MM.1S (cell line): ENCODE results near the gene CNTNAP2.

Experiments
- DNase-seq: peaks from one replicate; pipeline ENCODE4 v3.0.0-alpha.2; 2015
- H2AFZ ChIP-seq: fragments of 300-600 bp; sonication (generic); 2 replicates; pipeline ENCODE4 v1.6.0; 2016; ENCODE audit warnings: antibody characterized with exemption, low read length
- H3F3A ChIP-seq: fragments of 300-600 bp; sonication (generic); 2 replicates; pipeline ENCODE4 v1.6.1; 2016; ENCODE audit warnings: mild to moderate bottlenecking, antibody characterized with exemption, low read length, moderate library complexity, mixed read lengths; ENCODE audit not compliant: insufficient read depth
- H3K27ac ChIP-seq: fragments of 300-600 bp; sonication (generic); 2 replicates; pipeline ENCODE4 v1.5.1; 2016; ENCODE audit warnings: mild to moderate bottlenecking, low read length
- H3K27me3 ChIP-seq: fragments of 300-600 bp; sonication (generic); replicated peaks from 2 replicates; pipeline ENCODE4 v1.6.0; 2016; ENCODE audit warnings: low read length; ENCODE audit not compliant: insufficient read depth
- H3K36me3 ChIP-seq: fragments of 300-600 bp; sonication (generic); replicated peaks from 2 replicates; pipeline ENCODE4 v1.6.1; 2016; ENCODE audit warnings: mild to moderate bottlenecking, low read length, mixed read lengths; ENCODE audit not compliant: insufficient read depth
- H3K4me1 ChIP-seq: fragments of 300-600 bp; sonication (generic); 2 replicates; pipeline ENCODE4 v1.6.1; 2016; ENCODE audit warnings: low read length, mixed read lengths
- H3K4me2 ChIP-seq: fragments of 300-600 bp; sonication (generic); 2 replicates; pipeline ENCODE4 v1.6.0; 2016; ENCODE audit warnings: low read depth, low read length
- H3K4me3 ChIP-seq: fragments of 300-600 bp; sonication (generic); 2 replicates; pipeline ENCODE4 v1.5.1; 2016; ENCODE audit warnings: low read length, mixed read lengths
- H3K79me2 ChIP-seq: fragments of 300-600 bp; sonication (generic); 2 replicates; pipeline ENCODE4 v1.6.1; 2016; ENCODE audit warnings: mixed run types, low read length, mixed read lengths
- H3K9ac ChIP-seq: fragments of 300-600 bp; sonication (generic); 2 replicates; pipeline ENCODE4 v1.6.1; 2016; ENCODE audit warnings: low read length, mixed read lengths
- H3K9me2 ChIP-seq: fragments of 300-600 bp; sonication (generic); replicated peaks from 2 replicates; pipeline ENCODE4 v1.6.1; 2016; ENCODE audit warnings: mild to moderate bottlenecking, low read length, mixed read lengths; ENCODE audit not compliant: insufficient read depth
- H3K9me3 ChIP-seq: fragments of 300-600 bp; sonication (generic); replicated peaks from 2 replicates; pipeline ENCODE4 v1.6.1; 2016; ENCODE audit warnings: mild to moderate bottlenecking, low read length, mixed read lengths; ENCODE audit not compliant: insufficient read depth
- H4K20me1 ChIP-seq: fragments of 300-600 bp; sonication (generic); 2 replicates; pipeline ENCODE4 v1.6.1; 2016; ENCODE audit warnings: mild to moderate bottlenecking, low read length, moderate library complexity, mixed read lengths; ENCODE audit not compliant: insufficient read depth
- CTCF ChIP-seq: fragments of 300-600 bp; sonication (generic); IDR thresholded peaks from 2 replicates; pipeline ENCODE4 v1.5.1; 2016; ENCODE audit warnings: antibody characterized with exemption, low read length, mixed read lengths
- EZH2 ChIP-seq: fragments of 300-600 bp; sonication (generic); optimal IDR thresholded peaks from 2 replicates; pipeline ENCODE3; 2017; ENCODE audit warnings: low read depth, mild to moderate bottlenecking, antibody characterized with exemption, low read length, mixed read lengths
- EZH2phosphoT487 ChIP-seq: fragments of 300-600 bp; sonication (generic); IDR thresholded peaks from 2 replicates; pipeline ENCODE4 v1.6.1; 2018; ENCODE audit warnings: antibody characterized with exemption, low read length

CNTNAP2 gene

GRCh38 chr7:148028165-148028564 is 1911.6 kb downstream of the CNTNAP2 start:
- H3K4me2 ChIP-seq, result no peak overlapping the region
- no peak overlapping the region for H3K4me3 ChIP-seq
- H3K4me1 ChIP-seq, result no peaks in the 10 kb centered on the region
- no peak overlapping the region for H3K9ac ChIP-seq
- H3K36me3 ChIP-seq, result no peaks in the 10 kb centered on the region
- H2AFZ ChIP-seq, result no peak overlapping the region
- no peaks in the 10 kb centered on the region for H4K20me1 ChIP-seq
- H3K27ac ChIP-seq, result no peak overlapping the region
- DNase-seq, result no peak
- H3K27me3 ChIP-seq, result no peaks in the 10 kb centered on the region
- TF ChIP-seq EZH2phosphoT487 (no peak), CTCF (no peak), EZH2 (no peak)
- no peaks in the 10 kb centered on the region for H3K9me3 ChIP-seq
- H3K79me2 ChIP-seq, result no peaks in the 10 kb centered on the region
- no peaks in the 10 kb centered on the region for H3F3A ChIP-seq
- no peaks in the 10 kb centered on the region for H3K9me2 ChIP-seq

- no peak for TF ChIP-seq EZH2
- TF ChIP-seq EZH2phosphoT487, result no peak
- TF ChIP-seq CTCF, result no peak
- Histone ChIP-seq H2AFZ (no peak overlapping the region), H3K4me3 (no peak overlapping the region), H3K9me2 (no peaks in the 10 kb centered on the region), H3K9me3 (no peaks in the 10 kb centered on the region), H3K27ac (no peak overlapping the region), H3K4me2 (no peak overlapping the region), H3F3A (no peaks in the 10 kb centered on the region), H3K27me3 (no peaks in the 10 kb centered on the region), H3K9ac (no peak overlapping the region), H3K36me3 (no peaks in the 10 kb centered on the region), H3K4me1 (no peaks in the 10 kb centered on the region), H3K79me2 (no peaks in the 10 kb centered on the region), H4K20me1 (no peaks in the 10 kb centered on the region)
- DNase-seq, result no peak
Measured at GRCh38 chr7:148031019-148031418, 1914.4 kb downstream of the CNTNAP2 start.

GRCh38 chr7:148031811-148032210 is 1915.2 kb downstream of the CNTNAP2 start:
- Histone ChIP-seq H4K20me1 (no peaks in the 10 kb centered on the region), H3K9me2 (no peaks in the 10 kb centered on the region), H3K27ac (no peak overlapping the region), H3K36me3 (no peaks in the 10 kb centered on the region), H3F3A (no peaks in the 10 kb centered on the region), H2AFZ (no peak overlapping the region), H3K79me2 (no peaks in the 10 kb centered on the region), H3K4me2 (no peak overlapping the region), H3K9me3 (no peaks in the 10 kb centered on the region), H3K27me3 (no peaks in the 10 kb centered on the region), H3K9ac (no peak overlapping the region), H3K4me3 (no peak overlapping the region), H3K4me1 (no peaks in the 10 kb centered on the region)
- DNase-seq, result no peak
- TF ChIP-seq EZH2phosphoT487 (no peak), CTCF (no peak), EZH2 (no peak)
